ENCODE measurements around the gene GEMIN5. TPM values are rescaled to one million over a fixed set of nuclear protein-coding genes. Genes with fewer than 3 reads are reported as not detected.
"Not testable (repeated sequence)": the region's sequence is repeated elsewhere in the genome, so short reads cannot be mapped to it uniquely, and the experiment has no call there.

GEMIN5 gene
- total and polyA plus RNA-seq, 5 donors from 2014 or later = 8.0 to 14.0 (median 11.0) TPM

DNA sequence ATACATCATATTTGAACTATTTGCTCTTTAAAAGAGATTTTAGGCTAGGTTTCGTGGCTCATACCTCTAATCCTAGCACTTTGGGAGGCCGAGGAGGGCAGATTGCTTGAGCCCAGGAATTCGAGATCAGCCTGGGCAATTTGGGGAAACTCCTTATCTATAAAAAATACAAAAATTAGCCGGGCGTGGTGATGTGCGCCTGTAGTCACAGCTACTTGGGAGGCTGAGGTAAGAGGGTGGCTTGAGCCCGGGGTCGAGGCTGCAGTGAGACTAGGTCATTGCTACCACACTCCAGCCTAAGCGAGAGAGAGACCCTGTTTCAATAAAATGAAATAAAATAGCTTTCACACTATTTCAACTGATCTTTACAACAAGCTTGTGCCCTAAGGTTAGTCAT is 2.4 kb upstream of the GEMIN5 start:
- H3K36me3 Mint-ChIP-seq = peaks cover 3% of the 10 kb centered on the region
- DNase-seq = no peak
- H3K9me3 Mint-ChIP-seq = no peaks in the 10 kb centered on the region
- no peak for ATAC-seq (ENCODE audit: low read depth in 2 of 2)
- peak overlapping the region; percentile 94 to 100 (median 98) for H3K4me3 Mint-ChIP-seq
- peaks cover 1% of the 10 kb centered on the region for H3K36me3 ChIP-seq (ENCODE audit: control insufficient read depth, insufficient read depth, low read length)
- H3K27ac Mint-ChIP-seq = peak overlapping the region; percentile 93 to 99 (median 98)
- H3K4me1 Mint-ChIP-seq = peaks cover 21 to 62% (median 35%) of the 10 kb centered on the region in 4 donors
- peak overlapping the region; percentile 80 for H3K27ac ChIP-seq (ENCODE audit: insufficient read depth, low read length, poor library complexity, severe bottlenecking)
- peak overlapping the region; percentile 100 for H3K4me3 ChIP-seq (ENCODE audit: low read depth, low read length)
- peaks cover 5% of the 10 kb centered on the region for H3K27me3 Mint-ChIP-seq
- H3K9me3 ChIP-seq (ENCODE audit: control insufficient read depth in 2 of 2, low read length in 2 of 2) = no peaks in the 10 kb centered on the region
- no peaks in the 10 kb centered on the region for H3K27me3 ChIP-seq (ENCODE audit: control insufficient read depth, insufficient read depth, low read length)
- H3K4me1 ChIP-seq (ENCODE audit: control insufficient read depth, insufficient read depth, low read length, poor library complexity, severe bottlenecking) = peaks cover 45% of the 10 kb centered on the region

DNA sequence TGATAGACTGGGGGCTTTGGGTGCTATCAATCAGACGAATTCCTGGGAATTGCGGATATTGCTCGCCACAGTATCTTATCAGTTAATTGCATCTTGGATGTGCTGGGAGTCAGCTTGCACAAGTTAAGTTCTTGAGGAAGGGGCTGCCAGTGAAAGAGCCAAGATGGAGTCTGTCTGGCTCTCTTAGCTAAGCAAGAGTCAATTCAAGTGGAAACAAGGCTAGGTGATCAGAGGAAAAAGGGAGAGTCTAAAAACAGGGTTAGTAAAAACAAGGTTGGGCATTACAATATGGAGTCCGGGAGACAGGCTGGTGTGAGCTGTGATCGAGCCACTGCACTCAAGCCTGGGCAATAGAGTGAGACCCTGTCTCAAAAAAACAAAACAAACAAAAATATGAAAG is 1.4 kb upstream of the GEMIN5 start:
- not testable (repeated sequence) for H3K27me3 Mint-ChIP-seq; H3K27me3 ChIP-seq (ENCODE audit: control insufficient read depth, insufficient read depth, low read length); H3K9me3 Mint-ChIP-seq; DNase-seq; H3K27ac ChIP-seq (ENCODE audit: insufficient read depth, low read length, poor library complexity, severe bottlenecking); H3K9me3 ChIP-seq (ENCODE audit: control insufficient read depth in 2 of 2, low read length in 2 of 2); H3K4me3 ChIP-seq (ENCODE audit: low read depth, low read length); ATAC-seq (ENCODE audit: low read depth in 2 of 2); H3K36me3 ChIP-seq (ENCODE audit: control insufficient read depth, insufficient read depth, low read length)
- peak overlapping the region in 2 of 3 donors; percentile 31 to 93 for H3K27ac Mint-ChIP-seq
- peak overlapping the region; percentile 94 to 100 (median 98) for H3K4me3 Mint-ChIP-seq
- peaks cover 26 to 71% (median 43%) of the 10 kb centered on the region in 4 donors for H3K4me1 Mint-ChIP-seq
- H3K4me1 ChIP-seq (ENCODE audit: control insufficient read depth, insufficient read depth, low read length, poor library complexity, severe bottlenecking) = peaks cover 45% of the 10 kb centered on the region
- peaks cover 12% of the 10 kb centered on the region for H3K36me3 Mint-ChIP-seq

- peaks cover 21% of the 10 kb centered on the region for H3K36me3 Mint-ChIP-seq
- peak overlapping the region; percentile 83 for H3K4me3 ChIP-seq (ENCODE audit: low read depth, low read length)
- H3K27me3 ChIP-seq (ENCODE audit: control insufficient read depth, insufficient read depth, low read length) = no peaks in the 10 kb centered on the region
- H3K27ac Mint-ChIP-seq = peak overlapping the region; percentile 60 to 88 (median 63)
- H3K4me1 Mint-ChIP-seq = peaks cover 27 to 60% (median 35%) of the 10 kb centered on the region in 4 donors
- DNase-seq = no peak
- H3K4me1 ChIP-seq (ENCODE audit: control insufficient read depth, insufficient read depth, low read length, poor library complexity, severe bottlenecking) = peaks cover 36% of the 10 kb centered on the region
- ATAC-seq (ENCODE audit: low read depth in 2 of 2) = no peak
- peaks cover 5% of the 10 kb centered on the region for H3K36me3 ChIP-seq (ENCODE audit: control insufficient read depth, insufficient read depth, low read length)
- H3K4me3 Mint-ChIP-seq = peak overlapping the region; percentile 91 to 95 (median 92)
- H3K27ac ChIP-seq (ENCODE audit: insufficient read depth, low read length, poor library complexity, severe bottlenecking) = peak overlapping the region; percentile 35
- H3K27me3 Mint-ChIP-seq = peaks cover 5% of the 10 kb centered on the region
- H3K9me3 ChIP-seq (ENCODE audit: control insufficient read depth in 2 of 2, low read length in 2 of 2) = no peaks in the 10 kb centered on the region
- H3K9me3 Mint-ChIP-seq = no peaks in the 10 kb centered on the region
Observed at GRCh38 chr5:154937186-154937717, 759 bp downstream of the GEMIN5 start.

DNA sequence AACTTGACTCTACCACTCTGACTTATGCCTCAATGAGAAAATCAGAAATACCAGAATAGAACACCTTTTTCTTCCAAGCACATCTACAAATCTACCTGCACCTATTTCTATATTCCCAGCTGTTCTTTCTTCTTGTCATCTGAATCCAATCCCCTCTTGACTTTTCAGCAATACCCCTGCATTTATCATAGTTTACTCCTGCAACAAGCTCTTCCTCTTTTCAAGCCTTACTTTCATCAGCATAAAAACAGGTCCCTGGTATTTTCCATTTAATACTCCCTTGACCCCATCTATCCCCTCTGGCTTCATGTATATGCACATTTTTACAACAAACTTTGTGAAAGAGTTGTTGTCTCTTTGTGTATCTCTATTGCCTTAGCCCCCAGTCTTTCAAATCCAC is 3.1 kb downstream of the GEMIN5 start:
- Histone ChIP-seq H3K27me3 (ENCODE audit: control insufficient read depth, insufficient read depth, low read length) (no peaks in the 10 kb centered on the region), H3K27ac (ENCODE audit: insufficient read depth, low read length, poor library complexity, severe bottlenecking) (no peak overlapping the region), H3K36me3 (ENCODE audit: control insufficient read depth, insufficient read depth, low read length) (peaks cover 18% of the 10 kb centered on the region), H3K4me3 (ENCODE audit: low read depth, low read length) (no peak overlapping the region), H3K4me1 (ENCODE audit: control insufficient read depth, insufficient read depth, low read length, poor library complexity, severe bottlenecking) (peaks cover 18% of the 10 kb centered on the region), H3K9me3 (ENCODE audit: control insufficient read depth in 2 of 2, low read length in 2 of 2) (no peaks in the 10 kb centered on the region)
- H3K4me3 Mint-ChIP-seq = peak overlapping the region in 2 of 4 donors; percentile 7 to 92
- ATAC-seq (ENCODE audit: low read depth in 2 of 2) (no peak), DNase-seq (no peak)
- no peaks in the 10 kb centered on the region for H3K9me3 Mint-ChIP-seq
- H3K27ac Mint-ChIP-seq = peak overlapping the region in 2 of 3 donors; percentile 23
- H3K4me1 Mint-ChIP-seq = peaks cover 19 to 43% (median 25%) of the 10 kb centered on the region in 4 donors
- H3K36me3 Mint-ChIP-seq = peaks cover 28% of the 10 kb centered on the region
- H3K27me3 Mint-ChIP-seq = no peaks in the 10 kb centered on the region

DNA sequence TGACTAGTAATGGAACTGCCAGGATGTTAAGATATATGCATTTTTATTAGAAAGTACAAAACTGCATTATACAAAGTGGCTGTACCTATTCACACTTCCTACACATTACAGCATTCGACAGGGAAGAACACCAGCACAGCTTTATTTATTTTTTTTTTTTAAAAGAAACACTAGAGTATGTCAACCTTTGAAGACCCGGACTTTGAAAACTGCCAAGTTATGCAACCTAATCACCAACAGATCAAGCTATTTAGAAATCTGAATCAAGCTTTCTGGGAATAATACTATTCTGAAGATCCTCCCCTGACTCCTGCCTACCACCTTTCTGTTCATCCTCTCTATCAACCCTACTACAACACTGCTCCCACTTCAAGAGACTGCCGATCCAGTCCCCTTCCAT is 4.5 kb downstream of the GEMIN5 start:
- H3K4me1 Mint-ChIP-seq = peaks cover 14 to 32% (median 19%) of the 10 kb centered on the region in 4 donors
- peaks cover 19% of the 10 kb centered on the region for H3K36me3 ChIP-seq (ENCODE audit: control insufficient read depth, insufficient read depth, low read length)
- no peak overlapping the region for H3K27ac ChIP-seq (ENCODE audit: insufficient read depth, low read length, poor library complexity, severe bottlenecking)
- peak overlapping the region in 1 of 4 donors; percentile 8 for H3K4me3 Mint-ChIP-seq
- H3K4me1 ChIP-seq (ENCODE audit: control insufficient read depth, insufficient read depth, low read length, poor library complexity, severe bottlenecking) = peaks cover 18% of the 10 kb centered on the region
- H3K4me3 ChIP-seq (ENCODE audit: low read depth, low read length) = no peak overlapping the region
- no peak overlapping the region for H3K27ac Mint-ChIP-seq
- H3K9me3 Mint-ChIP-seq = no peaks in the 10 kb centered on the region
- H3K27me3 Mint-ChIP-seq = no peaks in the 10 kb centered on the region
- no peaks in the 10 kb centered on the region for H3K9me3 ChIP-seq (ENCODE audit: control insufficient read depth in 2 of 2, low read length in 2 of 2)
- no peak for DNase-seq
- no peak for ATAC-seq (ENCODE audit: low read depth in 2 of 2)
- peaks cover 29% of the 10 kb centered on the region for H3K36me3 Mint-ChIP-seq
- no peaks in the 10 kb centered on the region for H3K27me3 ChIP-seq (ENCODE audit: control insufficient read depth, insufficient read depth, low read length)

- Histone ChIP-seq H3K27ac (ENCODE audit: insufficient read depth, low read length, poor library complexity, severe bottlenecking) (no peak overlapping the region), H3K4me3 (ENCODE audit: low read depth, low read length) (no peak overlapping the region), H3K36me3 (ENCODE audit: control insufficient read depth, insufficient read depth, low read length) (peaks cover 69% of the 10 kb centered on the region), H3K9me3 (ENCODE audit: control insufficient read depth in 2 of 2, low read length in 2 of 2) (no peaks in the 10 kb centered on the region), H3K27me3 (ENCODE audit: control insufficient read depth, insufficient read depth, low read length) (no peaks in the 10 kb centered on the region), H3K4me1 (ENCODE audit: control insufficient read depth, insufficient read depth, low read length, poor library complexity, severe bottlenecking) (no peaks in the 10 kb centered on the region)
- Mint-ChIP-seq H3K9me3 (no peaks in the 10 kb centered on the region), H3K27ac (no peak overlapping the region), H3K36me3 (peaks cover 55% of the 10 kb centered on the region), H3K4me1 (peaks cover 0 to 1% (median 0%) of the 10 kb centered on the region in 4 donors), H3K4me3 (no peak overlapping the region), H3K27me3 (no peaks in the 10 kb centered on the region)
- ATAC-seq (ENCODE audit: low read depth in 2 of 2) = no peak
- no peak for DNase-seq
Observed at GRCh38 chr5:154923441-154924430, 14.3 kb downstream of the GEMIN5 start.

GRCh38 chr5:154917757-154918156 is 20.3 kb downstream of the GEMIN5 start:
- Mint-ChIP-seq H3K27ac (no peak overlapping the region), H3K36me3 (peaks cover 43% of the 10 kb centered on the region), H3K4me3 (no peak overlapping the region), H3K4me1 (peaks cover 0 to 3% (median 0%) of the 10 kb centered on the region in 4 donors), H3K9me3 (no peaks in the 10 kb centered on the region), H3K27me3 (no peaks in the 10 kb centered on the region)
- DNase-seq (no peak), ATAC-seq (ENCODE audit: low read depth in 2 of 2) (no peak)
- H3K9me3 ChIP-seq (ENCODE audit: control insufficient read depth in 2 of 2, low read length in 2 of 2) = no peaks in the 10 kb centered on the region
- H3K36me3 ChIP-seq (ENCODE audit: control insufficient read depth, insufficient read depth, low read length) = peaks cover 60% of the 10 kb centered on the region
- H3K4me3 ChIP-seq (ENCODE audit: low read depth, low read length) = no peak overlapping the region
- H3K4me1 ChIP-seq (ENCODE audit: control insufficient read depth, insufficient read depth, low read length, poor library complexity, severe bottlenecking) = no peaks in the 10 kb centered on the region
- H3K27me3 ChIP-seq (ENCODE audit: control insufficient read depth, insufficient read depth, low read length) = no peaks in the 10 kb centered on the region
- H3K27ac ChIP-seq (ENCODE audit: insufficient read depth, low read length, poor library complexity, severe bottlenecking) = no peak overlapping the region

Data from CD4-positive, CD25-positive, alpha-beta regulatory T cell (primary cell).